Stimulated activated CD8-positive, alpha-beta memory T cell treated with anti-CD3 and anti-CD28 coated beads, Interleukin-15, amount 100 ng/mL, for 1 hour (primary cell): ENCODE data around the gene ATP1A4.

Experiments
- DNase-seq: peaks from one replicate; pipeline ENCODE4 v3.0.0-alpha.2; 2020; ENCODE audit warnings: low read depth

Gene ATP1A4

GRCh38 chr1:160146107-160146506 is 5.3 kb upstream of the ATP1A4 start:
- DNase-seq = no peak

- no peak for DNase-seq
Measured at GRCh38 chr1:160148121-160148520, 3.3 kb upstream of the ATP1A4 start.

GRCh38 chr1:160149233-160149632 is 2.2 kb upstream of the ATP1A4 start:
- no peak for DNase-seq

GRCh38 chr1:160149716-160150115 is 1.7 kb upstream of the ATP1A4 start:
- no peak for DNase-seq

- DNase-seq = no peak
Measured at GRCh38 chr1:160154790-160155189, 3.4 kb downstream of the ATP1A4 start.

DNA sequence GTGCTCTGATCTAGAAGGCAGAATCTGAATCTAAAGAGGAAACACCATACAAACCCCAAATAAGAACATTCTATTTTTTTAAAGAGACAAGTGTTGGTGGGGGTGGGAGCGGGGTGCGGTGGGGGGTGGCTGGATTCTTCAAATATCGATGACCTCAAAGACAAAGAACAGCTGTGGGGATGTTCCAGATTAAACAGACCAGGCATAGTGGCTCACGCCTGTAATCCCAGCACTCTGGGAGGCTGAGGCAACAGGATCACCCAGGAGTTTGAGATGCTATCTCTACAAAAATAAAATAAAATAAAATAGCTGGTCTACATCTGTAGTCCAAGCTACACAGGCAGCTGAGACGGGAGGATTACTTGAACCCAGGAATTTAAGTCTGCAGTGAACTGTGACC is 5.0 kb downstream of the ATP1A4 start:
- DNase-seq = no peak

DNA sequence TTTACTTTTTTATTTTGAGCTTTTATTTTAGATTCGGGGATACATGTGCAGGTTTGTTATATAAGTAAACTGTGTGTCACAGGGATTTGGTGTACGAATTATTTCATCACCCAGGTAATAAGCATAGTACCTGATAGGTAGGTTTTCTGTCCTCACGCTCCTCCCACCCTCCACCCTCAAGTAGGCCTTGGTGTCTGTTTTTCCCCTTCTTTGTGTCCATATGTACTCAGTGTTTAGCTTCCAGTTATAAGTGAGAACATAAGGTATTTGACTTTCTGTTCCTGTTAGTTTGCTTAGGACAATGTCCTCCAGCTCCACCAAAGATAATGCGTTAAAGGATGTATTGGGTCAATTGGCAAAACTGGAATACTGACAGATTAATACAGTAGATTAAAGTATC is 5.8 kb downstream of the ATP1A4 start:
- DNase-seq = no peak

- no peak for DNase-seq
Measured at GRCh38 chr1:160158031-160158430, 6.6 kb downstream of the ATP1A4 start.

- no peak for DNase-seq
Measured at GRCh38 chr1:160158534-160158933, 7.1 kb downstream of the ATP1A4 start.

- no peak for DNase-seq
Measured at GRCh38 chr1:160159846-160160245, 8.4 kb downstream of the ATP1A4 start.

- no peak for DNase-seq
Measured at GRCh38 chr1:160161965-160162705, 10.7 kb downstream of the ATP1A4 start.

GRCh38 chr1:160162931-160163330 is 11.5 kb downstream of the ATP1A4 start:
- DNase-seq = no peak

GRCh38 chr1:160163615-160164014 is 12.2 kb downstream of the ATP1A4 start:
- no peak for DNase-seq

DNA sequence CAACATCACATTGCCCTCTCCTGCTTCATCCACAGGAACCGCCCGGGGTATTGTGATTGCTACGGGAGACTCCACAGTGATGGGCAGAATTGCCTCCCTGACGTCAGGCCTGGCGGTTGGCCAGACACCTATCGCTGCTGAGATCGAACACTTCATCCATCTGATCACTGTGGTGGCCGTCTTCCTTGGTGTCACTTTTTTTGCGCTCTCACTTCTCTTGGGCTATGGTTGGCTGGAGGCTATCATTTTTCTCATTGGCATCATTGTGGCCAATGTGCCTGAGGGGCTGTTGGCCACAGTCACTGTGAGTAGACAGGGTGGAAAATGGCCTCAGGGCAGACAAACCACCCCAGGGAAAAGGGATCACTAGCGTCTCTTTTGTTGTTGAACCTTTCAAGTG is 12.7 kb downstream of the ATP1A4 start:
- DNase-seq = no peak

DNA sequence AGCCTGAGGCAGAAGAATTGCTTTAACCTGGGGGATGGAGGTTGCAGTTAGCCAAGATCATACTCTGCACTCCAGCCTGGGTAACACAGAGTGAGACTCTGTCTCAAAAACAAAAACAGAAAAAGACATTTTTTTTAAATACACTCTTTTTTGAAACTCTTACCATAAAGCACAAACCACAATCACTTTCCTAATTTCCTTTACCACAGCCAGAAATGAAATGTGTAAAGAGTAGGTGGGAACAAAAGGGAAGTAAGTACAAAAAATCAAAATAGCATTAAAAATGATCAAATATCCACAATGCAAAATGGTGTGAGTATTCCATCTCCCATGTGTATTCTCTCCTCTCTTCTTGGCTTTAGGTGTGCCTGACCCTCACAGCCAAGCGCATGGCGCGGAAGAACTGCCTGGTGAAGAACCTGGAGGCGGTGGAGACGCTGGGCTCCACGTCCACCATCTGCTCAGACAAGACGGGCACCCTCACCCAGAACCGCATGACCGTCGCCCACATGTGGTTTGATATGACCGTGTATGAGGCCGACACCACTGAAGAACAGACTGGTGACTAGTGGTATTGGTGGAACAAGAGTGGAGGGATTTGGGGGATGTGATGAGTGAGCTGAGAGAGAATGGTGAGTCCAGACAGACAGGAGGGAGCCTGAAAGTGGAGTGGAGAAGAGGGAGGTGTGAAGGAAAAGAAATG is 14.9 kb downstream of the ATP1A4 start:
- DNase-seq = no peak

DNA sequence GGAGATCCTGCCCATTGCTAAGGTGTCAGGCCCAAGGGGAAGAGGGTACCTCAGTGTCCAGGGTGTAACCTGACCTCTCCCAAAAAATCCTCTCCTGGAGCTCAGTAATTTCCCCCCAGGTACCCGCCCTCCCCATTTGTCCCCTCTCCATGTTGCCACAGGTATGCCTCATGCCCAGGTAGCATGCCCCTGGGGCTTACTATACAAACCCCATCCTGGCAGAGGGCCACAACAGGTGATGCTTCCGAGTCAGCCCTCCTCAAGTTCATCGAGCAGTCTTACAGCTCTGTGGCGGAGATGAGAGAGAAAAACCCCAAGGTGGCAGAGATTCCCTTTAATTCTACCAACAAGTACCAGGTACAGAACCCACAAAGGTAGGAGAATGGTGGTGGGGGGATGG is 15.7 kb downstream of the ATP1A4 start:
- no peak for DNase-seq

- no peak for DNase-seq
Measured at GRCh38 chr1:160167580-160167979, 16.2 kb downstream of the ATP1A4 start.

DNA sequence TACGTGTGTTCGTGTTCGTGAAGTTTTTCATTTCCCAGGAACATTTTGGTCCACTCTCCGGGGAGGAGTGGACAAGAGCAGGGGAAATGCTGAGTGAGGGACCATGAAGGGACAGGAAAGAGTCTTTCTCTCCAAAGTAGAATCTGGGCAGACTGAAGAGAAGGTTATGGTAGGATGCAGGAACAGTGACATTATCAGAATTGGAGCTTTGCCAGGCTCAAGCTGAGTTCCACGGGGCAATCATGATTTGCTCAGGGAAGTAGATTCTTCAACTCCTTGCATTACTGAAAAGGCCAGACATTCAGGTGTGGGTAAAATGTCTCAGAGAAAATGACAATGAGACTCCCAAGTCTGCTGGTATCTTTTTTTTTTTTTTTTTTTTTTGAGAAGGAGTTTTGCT is 16.6 kb downstream of the ATP1A4 start:
- no peak for DNase-seq

- no peak for DNase-seq
Measured at GRCh38 chr1:160168609-160169369, 17.4 kb downstream of the ATP1A4 start.

DNA sequence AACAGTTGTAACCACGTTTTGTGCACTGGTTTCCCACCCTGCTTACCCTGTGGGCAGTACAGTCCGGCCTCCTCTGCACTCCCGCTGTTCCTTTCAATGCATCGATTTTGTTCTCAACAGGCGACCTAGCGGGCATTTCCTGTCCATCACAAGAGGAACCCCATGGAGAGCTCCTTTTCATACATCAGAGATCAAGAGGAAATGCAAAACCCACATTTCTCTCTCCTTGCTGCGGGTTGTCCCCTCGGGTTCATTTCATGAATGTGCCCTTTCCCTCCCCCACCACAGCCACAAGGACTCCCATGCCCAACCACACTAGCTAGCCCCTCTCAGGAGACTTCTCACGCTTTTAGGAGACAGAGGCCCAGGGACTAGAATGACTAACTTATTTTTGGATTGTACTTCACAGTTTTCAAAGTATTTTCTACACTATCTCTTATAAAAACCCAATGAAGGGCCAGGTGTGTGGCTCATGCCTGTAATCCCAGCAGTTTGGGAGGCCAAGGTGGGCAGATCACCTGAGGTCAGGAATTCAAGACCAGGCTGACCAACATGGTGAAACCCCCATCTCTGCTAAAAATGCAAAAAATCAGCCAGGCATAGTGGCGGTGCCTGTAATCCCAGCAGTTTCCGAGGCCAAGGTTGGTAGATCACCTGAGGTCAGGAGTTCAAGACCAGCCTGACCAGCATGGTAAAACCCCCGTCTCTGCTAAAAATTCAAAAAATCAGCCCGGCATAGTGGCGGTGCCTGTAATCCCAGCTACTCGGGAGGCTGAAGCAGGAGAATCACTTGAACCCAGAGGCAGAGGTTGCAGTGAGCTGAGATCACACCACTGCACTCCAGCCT is 18.4 kb downstream of the ATP1A4 start:
- no peak for DNase-seq

DNA sequence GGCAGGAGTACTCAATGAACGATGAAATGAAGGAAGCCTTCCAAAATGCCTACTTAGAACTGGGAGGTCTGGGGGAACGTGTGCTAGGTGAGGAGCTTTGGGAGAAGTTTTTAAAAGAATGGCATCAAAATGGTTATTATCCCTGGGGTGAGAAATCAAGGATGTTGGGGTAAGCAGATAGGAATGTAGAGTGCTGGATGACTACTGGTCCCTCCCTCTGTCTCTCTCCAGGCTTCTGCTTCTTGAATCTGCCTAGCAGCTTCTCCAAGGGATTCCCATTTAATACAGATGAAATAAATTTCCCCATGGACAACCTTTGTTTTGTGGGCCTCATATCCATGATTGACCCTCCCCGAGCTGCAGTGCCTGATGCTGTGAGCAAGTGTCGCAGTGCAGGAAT is 20.0 kb downstream of the ATP1A4 start:
- DNase-seq = no peak

- no peak for DNase-seq
Measured at GRCh38 chr1:160171980-160172379, 20.6 kb downstream of the ATP1A4 start.
